Neural progenitor cell (in vitro differentiated cells): ENCODE data around the gene ZDHHC1. TPM values are rescaled to one million over a fixed set of nuclear protein-coding genes. Genes with fewer than 3 reads are reported as not detected.
A peak's percentile ranks its signal among the peaks of the same experiment; 100 is the strongest.

Experiments
- DNase-seq: peaks from one replicate; pipeline ENCODE4 v3.0.0-alpha.2; 2016; ENCODE audit warnings: low spot score
- H2AFZ ChIP-seq: fragments of 200-600 bp; sonication (generic); replicated peaks from 2 replicates; pipeline ENCODE4 v1.6.1; 2016; ENCODE audit warnings: antibody characterized with exemption
- H3F3A ChIP-seq: fragments of 200-600 bp; sonication (generic); 2 replicates; pipeline ENCODE4 v1.6.1; 2016; ENCODE audit warnings: antibody characterized with exemption, low read depth
- H3K27ac ChIP-seq: fragments of 200-600 bp; sonication (generic); 2 replicates; pipeline ENCODE4 v1.5.1; 2016; ENCODE audit warnings: mild to moderate bottlenecking
- H3K27me3 ChIP-seq: fragments of 200-600 bp; sonication (generic); 2 replicates; pipeline ENCODE4 v1.6.1; 2016; ENCODE audit warnings: mild to moderate bottlenecking, moderate library complexity
- H3K36me3 ChIP-seq: fragments of 200-600 bp; sonication (generic); 2 replicates; pipeline ENCODE4 v1.5.1; 2016
- H3K4me1 ChIP-seq: fragments of 200-600 bp; sonication (generic); 2 replicates; pipeline ENCODE4 v1.6.1; 2016; ENCODE audit warnings: mixed run types
- H3K4me2 ChIP-seq: fragments of 200-600 bp; sonication (generic); 2 replicates; pipeline ENCODE4 v1.6.1; 2016
- H3K4me3 ChIP-seq: fragments of 200-600 bp; sonication (generic); 2 replicates; pipeline ENCODE4 v1.5.1; 2016
- H3K79me2 ChIP-seq: fragments of 200-600 bp; sonication (generic); 2 replicates; pipeline ENCODE4 v1.6.1; 2016; ENCODE audit warnings: low read depth
- H3K9ac ChIP-seq: fragments of 200-600 bp; sonication (generic); 2 replicates; pipeline ENCODE4 v1.6.1; 2016
- H3K9me3 ChIP-seq: fragments of 200-600 bp; sonication (generic); 2 replicates; pipeline ENCODE4 v1.5.1; 2016; ENCODE audit warnings: low read depth
- H4K20me1 ChIP-seq: fragments of 200-600 bp; sonication (generic); 2 replicates; pipeline ENCODE4 v1.6.1; 2016; ENCODE audit warnings: low read depth
- H3K27ac Mint-ChIP-seq: 3 replicates; pipeline ENCODE4 v1.8.0; 2021; ENCODE audit warnings: mixed read lengths
- H3K27me3 Mint-ChIP-seq: 2 replicates; pipeline ENCODE4 v1.8.0; 2022; ENCODE audit warnings: low read depth, mild to moderate bottlenecking, inconsistent platforms, moderate library complexity, mixed read lengths; ENCODE audit not compliant: insufficient read depth
- H3K36me3 Mint-ChIP-seq: 3 replicates; pipeline ENCODE4 v1.8.0; 2021; ENCODE audit warnings: mixed read lengths
- H3K4me1 Mint-ChIP-seq: 3 replicates; pipeline ENCODE4 v1.8.0; 2021; ENCODE audit warnings: mixed read lengths
- H3K4me3 Mint-ChIP-seq: 3 replicates; pipeline ENCODE4 v1.8.0; 2021; ENCODE audit warnings: mild to moderate bottlenecking, moderate library complexity, mixed read lengths
- H3K9me3 Mint-ChIP-seq: 3 replicates; pipeline ENCODE4 v1.8.0; 2020; ENCODE audit warnings: mixed read lengths
- EZH2 ChIP-seq: fragments of 200-600 bp; sonication (generic); IDR thresholded peaks from 2 replicates; pipeline ENCODE4 v1.6.1; 2017; ENCODE audit warnings: antibody characterized with exemption, mild to moderate bottlenecking, moderate library complexity
- EZH2phosphoT487 ChIP-seq: fragments of 200-600 bp; sonication (generic); IDR thresholded peaks from 2 replicates; pipeline ENCODE4 v1.6.1; 2017; ENCODE audit warnings: antibody characterized with exemption
- total RNA-seq: library from RNA; depleted of rRNA; stranded (reverse); fragments of >200 nt; gene quantifications from 2 replicates; pipeline ENCODE4 v1.2.3, GENCODE V29; 2015; ENCODE audit warnings: low replicate concordance
- TF ChIP-seq, protein P1 (sequence below): fragments of 200-600 bp; sonication (generic); IDR thresholded peaks from 2 replicates; pipeline ENCODE4 v1.5.1; 2017; ENCODE audit warnings: antibody characterized with exemption, mild to moderate bottlenecking

ZDHHC1 gene
- total RNA-seq, 1 donor from 2014 or later = 1.5 TPM

DNA sequence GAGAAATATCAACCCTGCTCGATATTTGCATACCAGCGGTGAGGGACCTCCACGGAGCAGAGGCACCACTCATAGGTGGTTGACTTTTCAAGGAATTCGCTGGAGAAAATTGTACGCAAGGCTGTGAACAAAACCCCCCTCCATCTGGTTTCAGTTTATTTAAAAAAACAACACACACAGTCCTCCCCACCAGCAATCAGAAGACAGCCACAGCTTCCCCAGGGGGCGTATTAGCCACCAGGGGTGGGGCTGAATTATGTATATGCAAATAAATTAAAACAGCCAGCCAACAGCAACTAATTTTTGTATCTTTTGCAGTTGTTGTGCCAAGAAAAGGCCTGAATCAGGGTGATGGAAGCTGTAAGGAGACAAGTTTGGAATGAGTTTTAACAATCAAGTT, 8.8 kb upstream of the ZDHHC1 start:
- no peaks in the 10 kb centered on the region for H3K79me2 ChIP-seq
- TF ChIP-seq EZH2 (no peak), EZH2phosphoT487 (no peak)
- TF ChIP-seq, protein P1, sequence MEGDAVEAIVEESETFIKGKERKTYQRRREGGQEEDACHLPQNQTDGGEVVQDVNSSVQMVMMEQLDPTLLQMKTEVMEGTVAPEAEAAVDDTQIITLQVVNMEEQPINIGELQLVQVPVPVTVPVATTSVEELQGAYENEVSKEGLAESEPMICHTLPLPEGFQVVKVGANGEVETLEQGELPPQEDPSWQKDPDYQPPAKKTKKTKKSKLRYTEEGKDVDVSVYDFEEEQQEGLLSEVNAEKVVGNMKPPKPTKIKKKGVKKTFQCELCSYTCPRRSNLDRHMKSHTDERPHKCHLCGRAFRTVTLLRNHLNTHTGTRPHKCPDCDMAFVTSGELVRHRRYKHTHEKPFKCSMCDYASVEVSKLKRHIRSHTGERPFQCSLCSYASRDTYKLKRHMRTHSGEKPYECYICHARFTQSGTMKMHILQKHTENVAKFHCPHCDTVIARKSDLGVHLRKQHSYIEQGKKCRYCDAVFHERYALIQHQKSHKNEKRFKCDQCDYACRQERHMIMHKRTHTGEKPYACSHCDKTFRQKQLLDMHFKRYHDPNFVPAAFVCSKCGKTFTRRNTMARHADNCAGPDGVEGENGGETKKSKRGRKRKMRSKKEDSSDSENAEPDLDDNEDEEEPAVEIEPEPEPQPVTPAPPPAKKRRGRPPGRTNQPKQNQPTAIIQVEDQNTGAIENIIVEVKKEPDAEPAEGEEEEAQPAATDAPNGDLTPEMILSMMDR = no peak
- peak overlapping the region; percentile 84 for H2AFZ ChIP-seq
- H3K36me3 Mint-ChIP-seq = no peaks in the 10 kb centered on the region
- H3K4me3 ChIP-seq = no peak overlapping the region
- H3K27me3 ChIP-seq = peaks cover 19% of the 10 kb centered on the region
- no peak overlapping the region for H3K9ac ChIP-seq
- peaks cover 4% of the 10 kb centered on the region for H3F3A ChIP-seq
- no peaks in the 10 kb centered on the region for H3K36me3 ChIP-seq
- H3K27me3 Mint-ChIP-seq = peaks cover 28% of the 10 kb centered on the region
- no peak overlapping the region for H3K27ac ChIP-seq
- peaks cover 19% of the 10 kb centered on the region for H3K4me1 ChIP-seq
- no peaks in the 10 kb centered on the region for H4K20me1 ChIP-seq
- no peak overlapping the region for H3K4me3 Mint-ChIP-seq
- peaks cover 37% of the 10 kb centered on the region for H3K4me1 Mint-ChIP-seq
- no peaks in the 10 kb centered on the region for H3K9me3 Mint-ChIP-seq
- H3K9me3 ChIP-seq = no peaks in the 10 kb centered on the region
- no peak for DNase-seq
- H3K27ac Mint-ChIP-seq = no peak overlapping the region
- peak overlapping the region; percentile 67 for H3K4me2 ChIP-seq

DNA sequence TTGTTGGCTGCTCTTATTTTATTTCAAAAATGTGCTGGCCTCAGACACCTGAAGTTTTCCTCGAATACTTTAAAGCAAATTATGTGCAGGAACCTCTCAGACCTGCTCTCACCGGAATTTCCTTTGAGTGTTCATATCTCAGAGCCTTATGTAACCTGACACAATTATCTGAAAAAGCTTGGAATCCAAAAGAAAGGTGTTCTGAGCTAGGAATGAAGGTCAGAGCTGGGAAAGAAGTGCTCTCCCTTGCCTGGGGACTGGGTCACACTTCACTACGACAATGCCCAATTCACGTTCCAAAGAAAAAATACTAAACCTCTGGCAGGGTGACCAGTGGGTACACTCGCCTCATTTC, 8.0 kb upstream of the ZDHHC1 start:
- no peaks in the 10 kb centered on the region for H3K9me3 ChIP-seq
- H3K4me3 ChIP-seq = no peak overlapping the region
- Mint-ChIP-seq H3K27ac (no peak overlapping the region), H3K36me3 (no peaks in the 10 kb centered on the region), H3K4me3 (no peak overlapping the region), H3K4me1 (peaks cover 41% of the 10 kb centered on the region), H3K27me3 (peaks cover 22% of the 10 kb centered on the region), H3K9me3 (no peaks in the 10 kb centered on the region)
- TF ChIP-seq EZH2 (no peak), EZH2phosphoT487 (no peak)
- TF ChIP-seq, protein P1 = no peak
- H3F3A ChIP-seq = no peaks in the 10 kb centered on the region
- DNase-seq = no peak
- peaks cover 19% of the 10 kb centered on the region for H3K4me1 ChIP-seq
- H2AFZ ChIP-seq = peak overlapping the region; percentile 84
- no peaks in the 10 kb centered on the region for H3K36me3 ChIP-seq
- H4K20me1 ChIP-seq = no peaks in the 10 kb centered on the region
- H3K27me3 ChIP-seq = peaks cover 11% of the 10 kb centered on the region
- no peaks in the 10 kb centered on the region for H3K79me2 ChIP-seq
- H3K9ac ChIP-seq = no peak overlapping the region
- peak overlapping the region; percentile 67 for H3K4me2 ChIP-seq
- H3K27ac ChIP-seq = no peak overlapping the region

DNA sequence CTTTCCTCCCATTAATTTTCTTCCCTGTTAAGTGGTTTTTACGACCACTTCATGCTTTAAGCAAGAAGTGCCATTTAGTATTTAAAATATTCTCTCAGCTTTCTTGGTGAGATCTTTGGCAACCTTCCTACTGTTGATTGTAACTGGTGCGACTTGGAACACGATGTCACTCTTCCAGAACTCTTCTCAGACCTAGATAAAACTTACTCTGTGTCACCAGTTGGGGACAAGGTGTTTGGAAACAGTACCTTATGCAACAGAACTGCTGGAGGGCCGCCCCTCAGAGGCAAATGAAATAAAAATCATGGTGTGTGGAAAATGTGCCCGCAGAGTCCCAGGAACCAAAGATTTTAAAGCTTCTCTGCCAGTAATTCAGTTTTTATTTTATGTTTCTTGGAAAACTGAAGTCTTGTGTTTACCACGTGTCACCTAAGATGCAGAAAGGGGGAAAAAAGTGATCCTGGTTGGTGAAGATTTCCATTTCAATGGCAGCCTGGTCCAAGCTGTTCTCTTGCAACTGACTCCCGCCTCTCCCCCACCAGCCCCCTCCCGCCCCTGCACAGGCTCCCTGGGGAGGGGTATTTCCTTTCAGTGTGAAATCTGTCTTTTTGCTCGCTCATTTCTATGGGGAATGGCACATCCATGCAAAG, 7.5 kb upstream of the ZDHHC1 start:
- TF ChIP-seq EZH2phosphoT487 (no peak), EZH2 (no peak)
- TF ChIP-seq, protein P1 = no peak
- Mint-ChIP-seq H3K36me3 (no peaks in the 10 kb centered on the region), H3K27me3 (peaks cover 17% of the 10 kb centered on the region), H3K9me3 (no peaks in the 10 kb centered on the region), H3K4me1 (peaks cover 37% of the 10 kb centered on the region), H3K4me3 (no peak overlapping the region), H3K27ac (peak overlapping the region; percentile 31)
- Histone ChIP-seq H3K9ac (no peak overlapping the region), H4K20me1 (no peaks in the 10 kb centered on the region), H3K9me3 (no peaks in the 10 kb centered on the region), H3K4me2 (peak overlapping the region; percentile 67), H3K27ac (no peak overlapping the region), H3K36me3 (no peaks in the 10 kb centered on the region), H3K4me1 (peaks cover 19% of the 10 kb centered on the region), H3K79me2 (no peaks in the 10 kb centered on the region), H2AFZ (peak overlapping the region; percentile 84), H3F3A (no peaks in the 10 kb centered on the region), H3K4me3 (no peak overlapping the region), H3K27me3 (peaks cover 6% of the 10 kb centered on the region)
- peak; percentile 33 for DNase-seq
